Loucy (cell line): ENCODE results near the gene SHISA5.

Source experiments
- H2AFZ ChIP-seq: fragments of 200-600 bp; sonication (generic); 2 replicates; pipeline ENCODE4 v1.6.0; 2016; ENCODE audit warnings: antibody characterized with exemption, mild to moderate bottlenecking, low read length, moderate library complexity
- H3F3A ChIP-seq: fragments of 200-600 bp; 2 replicates; pipeline ENCODE4 v1.6.0; 2016; ENCODE audit warnings: antibody characterized with exemption, low read depth, mild to moderate bottlenecking
- H3K27me3 ChIP-seq: fragments of 200-600 bp; sonication (generic); 2 replicates; pipeline ENCODE4 v1.6.1; 2014; ENCODE audit warnings: low read length, mild to moderate bottlenecking; ENCODE audit not compliant: insufficient read depth, poor library complexity, severe bottlenecking
- H3K36me3 ChIP-seq: fragments of 200-600 bp; sonication (generic); 2 replicates; pipeline ENCODE4 v1.6.1; 2016; ENCODE audit warnings: low read length; ENCODE audit not compliant: insufficient read depth
- H3K4me1 ChIP-seq: fragments of 200-600 bp; sonication (generic); 2 replicates; pipeline ENCODE4 v1.5.1; 2014; ENCODE audit warnings: low read length, mild to moderate bottlenecking; ENCODE audit not compliant: insufficient read depth, poor library complexity, severe bottlenecking
- H3K4me2 ChIP-seq: fragments of 200-600 bp; sonication (generic); 2 replicates; pipeline ENCODE4 v1.6.0; 2014; ENCODE audit warnings: antibody characterized with exemption, low read length, low read depth, mild to moderate bottlenecking; ENCODE audit not compliant: poor library complexity, severe bottlenecking
- H3K4me3 ChIP-seq: fragments of 200-600 bp; sonication (generic); 2 replicates; pipeline ENCODE4 v1.5.1; 2014; ENCODE audit warnings: low read length, mild to moderate bottlenecking, mixed read lengths; ENCODE audit not compliant: poor library complexity, severe bottlenecking
- H3K79me2 ChIP-seq: fragments of 200-600 bp; sonication (generic); 2 replicates; pipeline ENCODE4 v1.6.1; 2014; ENCODE audit warnings: low read length; ENCODE audit not compliant: insufficient read depth
- H3K9ac ChIP-seq: fragments of 200-600 bp; sonication (generic); 2 replicates; pipeline ENCODE4 v1.6.0; 2014; ENCODE audit warnings: mild to moderate bottlenecking, low read depth, low read length, moderate library complexity; ENCODE audit not compliant: poor library complexity, severe bottlenecking
- H3K9me2 ChIP-seq: fragments of 200-600 bp; sonication (generic); replicated peaks from 2 replicates; pipeline ENCODE4 v1.6.1; 2016; ENCODE audit warnings: low read depth, low read length, mixed read lengths
- H3K9me3 ChIP-seq: fragments of 200-600 bp; sonication (generic); 2 replicates; pipeline ENCODE4 v1.6.1; 2014; ENCODE audit warnings: mild to moderate bottlenecking, antibody characterized with exemption, low read length, low read depth; ENCODE audit not compliant: insufficient read depth
- H4K20me1 ChIP-seq: fragments of 200-600 bp; sonication (generic); 2 replicates; pipeline ENCODE4 v1.6.0; 2014; ENCODE audit warnings: antibody characterized with exemption, low read length, mild to moderate bottlenecking; ENCODE audit not compliant: insufficient read depth, poor library complexity, severe bottlenecking
- CTCF ChIP-seq: fragments of 200-600 bp; sonication (generic); conservative IDR thresholded peaks from 2 replicates; pipeline ENCODE4 v1.5.1; 2014; ENCODE audit warnings: mild to moderate bottlenecking, antibody characterized with exemption, low read length
- EZH2phosphoT487 ChIP-seq: fragments of 200-600 bp; IDR thresholded peaks from 2 replicates; pipeline ENCODE4 v1.6.1; 2018; ENCODE audit warnings: antibody characterized with exemption, mild to moderate bottlenecking, moderate library complexity, borderline replicate concordance

SHISA5 gene

GRCh38 chr3:48536785-48537184, 32.8 kb upstream of the SHISA5 start:
- Histone ChIP-seq H3K27me3 (no peaks in the 10 kb centered on the region), H3K9ac (no peak overlapping the region), H3F3A (no peaks in the 10 kb centered on the region; the same call in 1 of the 2 replicates), H3K9me2 (no peaks in the 10 kb centered on the region), H3K4me2 (no peak overlapping the region), H3K36me3 (peaks cover 86% of the 10 kb centered on the region; the same call in 1 of the 2 replicates), H4K20me1 (peaks cover 5% of the 10 kb centered on the region), H3K79me2 (no peaks in the 10 kb centered on the region), H3K4me3 (no peak overlapping the region), H2AFZ (no peak overlapping the region), H3K4me1 (no peaks in the 10 kb centered on the region), H3K9me3 (no peaks in the 10 kb centered on the region)
- TF ChIP-seq EZH2phosphoT487 (no peak), CTCF (no peak)

GRCh38 chr3:48536116-48536515, 32.1 kb upstream of the SHISA5 start:
- Histone ChIP-seq H2AFZ (no peak overlapping the region), H3K9ac (no peak overlapping the region), H3K4me1 (no peaks in the 10 kb centered on the region), H3K4me2 (no peak overlapping the region), H3K27me3 (no peaks in the 10 kb centered on the region), H3K4me3 (no peak overlapping the region), H3K9me3 (no peaks in the 10 kb centered on the region), H3K9me2 (no peaks in the 10 kb centered on the region), H3F3A (no peaks in the 10 kb centered on the region; the same call in 1 of the 2 replicates), H4K20me1 (peaks cover 5% of the 10 kb centered on the region), H3K79me2 (no peaks in the 10 kb centered on the region), H3K36me3 (peaks cover 88% of the 10 kb centered on the region; the same call in 1 of the 2 replicates)
- TF ChIP-seq CTCF (no peak), EZH2phosphoT487 (no peak)

GRCh38 chr3:48535578-48535977, 31.6 kb upstream of the SHISA5 start:
- Histone ChIP-seq H3K79me2 (no peaks in the 10 kb centered on the region), H3K4me1 (no peaks in the 10 kb centered on the region), H3K9me2 (no peaks in the 10 kb centered on the region), H4K20me1 (peaks cover 5% of the 10 kb centered on the region), H2AFZ (no peak overlapping the region), H3K4me3 (no peak overlapping the region), H3K4me2 (no peak overlapping the region), H3K36me3 (peaks cover 91% of the 10 kb centered on the region; the same call in 1 of the 2 replicates), H3K9ac (no peak overlapping the region), H3F3A (no peaks in the 10 kb centered on the region; the same call in 1 of the 2 replicates), H3K27me3 (no peaks in the 10 kb centered on the region), H3K9me3 (no peaks in the 10 kb centered on the region)
- no peak for TF ChIP-seq EZH2phosphoT487
- no peak for TF ChIP-seq CTCF
